ENCODE results near the gene VAV1.

Gene VAV1, protein sequence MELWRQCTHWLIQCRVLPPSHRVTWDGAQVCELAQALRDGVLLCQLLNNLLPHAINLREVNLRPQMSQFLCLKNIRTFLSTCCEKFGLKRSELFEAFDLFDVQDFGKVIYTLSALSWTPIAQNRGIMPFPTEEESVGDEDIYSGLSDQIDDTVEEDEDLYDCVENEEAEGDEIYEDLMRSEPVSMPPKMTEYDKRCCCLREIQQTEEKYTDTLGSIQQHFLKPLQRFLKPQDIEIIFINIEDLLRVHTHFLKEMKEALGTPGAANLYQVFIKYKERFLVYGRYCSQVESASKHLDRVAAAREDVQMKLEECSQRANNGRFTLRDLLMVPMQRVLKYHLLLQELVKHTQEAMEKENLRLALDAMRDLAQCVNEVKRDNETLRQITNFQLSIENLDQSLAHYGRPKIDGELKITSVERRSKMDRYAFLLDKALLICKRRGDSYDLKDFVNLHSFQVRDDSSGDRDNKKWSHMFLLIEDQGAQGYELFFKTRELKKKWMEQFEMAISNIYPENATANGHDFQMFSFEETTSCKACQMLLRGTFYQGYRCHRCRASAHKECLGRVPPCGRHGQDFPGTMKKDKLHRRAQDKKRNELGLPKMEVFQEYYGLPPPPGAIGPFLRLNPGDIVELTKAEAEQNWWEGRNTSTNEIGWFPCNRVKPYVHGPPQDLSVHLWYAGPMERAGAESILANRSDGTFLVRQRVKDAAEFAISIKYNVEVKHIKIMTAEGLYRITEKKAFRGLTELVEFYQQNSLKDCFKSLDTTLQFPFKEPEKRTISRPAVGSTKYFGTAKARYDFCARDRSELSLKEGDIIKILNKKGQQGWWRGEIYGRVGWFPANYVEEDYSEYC

DNA sequence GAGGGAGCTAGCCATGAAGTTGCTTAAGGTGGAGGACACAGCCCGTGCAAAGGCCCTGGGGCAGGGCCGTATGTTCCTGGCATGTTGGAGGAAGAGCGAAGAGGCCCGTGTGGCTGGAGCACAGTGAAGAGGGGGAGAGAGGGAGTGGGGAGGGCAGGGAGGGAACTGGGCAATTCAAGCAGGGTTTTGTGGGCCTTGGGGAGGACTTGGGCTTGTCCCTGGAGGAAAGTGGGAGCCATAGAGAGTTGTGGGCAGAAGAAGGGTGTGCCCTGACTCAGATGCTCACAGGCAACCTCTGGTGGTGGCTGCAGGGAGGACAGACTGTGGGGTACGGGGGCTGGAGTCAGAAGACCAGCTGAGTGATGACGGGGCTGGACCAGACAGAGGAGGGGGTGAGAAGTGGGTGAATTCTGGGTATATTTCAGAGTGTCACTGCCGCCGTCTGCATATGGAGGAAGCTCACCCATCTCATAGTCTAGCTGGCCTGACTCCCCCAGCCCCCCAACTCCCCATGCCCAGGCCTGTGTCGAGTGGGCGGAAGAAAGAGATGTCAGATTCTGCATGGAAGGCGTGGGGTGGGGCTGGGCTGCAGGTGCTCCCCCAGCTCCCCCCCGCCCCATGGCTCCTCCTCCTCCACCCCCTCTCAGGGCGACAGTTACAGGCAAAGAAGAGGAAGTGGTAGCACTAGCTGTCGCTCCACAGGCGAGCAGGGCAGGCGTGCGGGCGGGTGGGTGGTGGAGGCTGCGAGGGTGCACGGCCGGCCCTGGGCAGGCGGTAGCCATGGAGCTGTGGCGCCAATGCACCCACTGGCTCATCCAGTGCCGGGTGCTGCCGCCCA is at the start of gene VAV1:
TSS of gene VAV1 (plus strand) at position 681 of the 838 bp plus-strand sequence. CDS start at position 781, 100 bp downstream.
- no peak for DNase-seq (ENCODE audit: low spot score)

DNA sequence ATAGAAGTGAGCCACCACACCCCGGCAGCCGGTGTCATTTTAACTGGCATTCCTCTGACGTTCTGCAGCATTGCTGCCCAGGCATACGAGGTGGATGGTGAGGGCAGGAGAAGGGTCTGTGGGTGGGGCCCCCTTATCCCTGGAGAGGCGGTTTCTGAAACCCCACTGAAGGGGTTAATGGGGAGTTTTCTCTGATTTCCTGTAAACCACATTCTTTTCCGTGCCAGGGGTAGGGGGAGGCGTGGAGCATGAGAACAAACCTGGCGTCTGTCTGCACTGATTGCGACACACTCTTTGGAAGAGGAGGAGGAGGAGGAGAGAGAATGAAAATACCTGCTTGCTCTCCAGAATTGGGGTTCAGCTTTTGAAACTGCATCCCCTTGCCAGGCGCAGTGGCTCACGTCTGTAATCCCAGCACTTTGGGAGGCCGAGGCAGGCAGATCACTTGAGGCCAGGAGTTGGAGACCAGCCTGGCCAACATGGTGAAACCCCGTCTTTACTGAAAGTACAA is 49.3 kb upstream of the VAV1 start:
- no peak for DNase-seq (ENCODE audit: low spot score)

- DNase-seq (ENCODE audit: low spot score), result no peak
Measured at GRCh38 chr19:6723738-6724137, 48.8 kb upstream of the VAV1 start.

- no peak for DNase-seq (ENCODE audit: low spot score)
Measured at GRCh38 chr19:6724631-6725492, 47.6 kb upstream of the VAV1 start.

DNA sequence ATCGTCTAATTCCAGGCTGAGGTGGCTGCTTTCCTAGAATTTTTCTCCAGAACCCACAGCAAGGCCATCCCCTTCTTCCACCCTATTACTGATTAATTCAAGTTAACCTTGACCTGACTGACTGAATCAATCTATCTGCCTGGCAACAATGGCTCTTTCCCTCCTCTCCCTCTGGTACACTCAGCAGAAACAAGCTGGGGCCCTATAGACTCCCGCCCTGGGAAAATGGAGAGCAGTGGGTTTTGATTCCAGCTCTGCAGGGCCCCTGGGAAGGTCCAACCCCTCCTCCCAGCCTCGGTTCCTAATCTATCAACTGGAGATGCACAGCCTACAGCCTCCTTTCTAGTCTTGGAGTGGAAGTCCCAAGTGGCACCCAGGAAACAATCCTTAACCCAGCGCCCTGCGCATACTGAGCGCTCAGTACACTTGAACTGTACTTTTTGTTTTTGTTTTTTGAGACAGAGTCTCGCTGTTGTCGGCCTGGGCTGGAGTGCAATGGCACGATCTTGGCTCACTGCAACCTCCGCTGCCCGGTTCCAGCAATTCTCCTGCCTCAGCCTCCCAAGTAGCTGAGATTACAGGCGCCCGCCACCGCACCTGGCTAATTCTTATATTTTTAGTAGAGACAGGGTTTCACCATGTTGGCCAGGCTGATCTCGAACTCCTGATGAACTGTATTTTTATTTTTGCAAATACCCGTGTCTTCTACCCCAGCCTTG is 46.8 kb upstream of the VAV1 start:
- DNase-seq (ENCODE audit: low spot score), result no peak

DNA sequence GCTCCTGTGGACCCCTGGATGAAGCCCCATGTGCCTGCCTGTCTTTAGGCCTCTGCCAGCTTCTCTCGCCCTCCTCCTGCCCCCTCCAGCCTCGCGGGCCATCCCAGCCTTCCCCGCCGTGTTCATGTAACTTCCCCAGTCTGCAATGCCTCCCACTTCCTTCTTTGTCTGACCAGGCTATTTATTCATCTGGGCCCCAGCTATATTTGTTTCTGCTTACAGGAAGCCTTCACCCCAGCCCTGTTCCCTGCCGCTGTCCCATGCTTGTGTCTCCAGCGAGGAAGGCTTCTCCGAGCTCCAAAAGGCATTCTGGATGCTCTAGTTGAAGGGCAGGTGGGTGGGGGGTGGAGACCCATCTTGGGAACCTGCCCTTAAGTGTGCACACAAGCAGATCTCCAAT is 44.2 kb upstream of the VAV1 start:
- no peak for DNase-seq (ENCODE audit: low spot score)

- DNase-seq (ENCODE audit: low spot score), result no peak
Measured at GRCh38 chr19:6729573-6730152, 42.8 kb upstream of the VAV1 start.

DNA sequence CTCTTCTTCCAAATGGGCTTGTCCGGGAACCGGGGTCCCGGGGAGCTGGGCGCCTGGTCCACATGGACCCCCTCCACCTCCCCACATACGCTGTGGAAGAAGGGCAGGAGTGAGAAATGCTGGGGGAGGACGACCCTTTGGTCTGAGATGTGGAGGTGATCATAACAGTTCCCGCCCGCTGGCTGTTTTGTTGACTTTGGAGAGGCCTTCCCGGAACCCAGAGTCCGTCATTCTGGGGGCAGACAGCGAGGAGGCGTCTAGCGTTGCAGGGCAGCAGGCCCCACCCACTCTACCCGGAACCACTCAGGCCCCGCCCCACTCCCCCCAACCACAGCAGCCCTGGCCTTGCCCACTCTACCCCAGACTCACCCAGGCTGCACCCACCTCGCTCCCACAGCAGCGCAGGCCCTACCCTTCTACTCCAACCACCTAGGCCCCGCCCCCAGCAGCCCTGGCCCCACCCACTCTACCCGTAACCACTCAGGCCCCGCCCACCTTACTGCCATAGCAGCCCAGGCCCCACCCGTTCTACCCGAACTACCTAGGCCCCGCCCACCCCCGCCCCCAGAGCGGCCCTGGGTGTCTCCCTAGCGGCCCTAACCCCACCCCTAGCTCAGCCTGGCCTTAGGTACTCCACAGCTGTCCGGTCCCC is 42.2 kb upstream of the VAV1 start:
- no peak for DNase-seq (ENCODE audit: low spot score)

DNA sequence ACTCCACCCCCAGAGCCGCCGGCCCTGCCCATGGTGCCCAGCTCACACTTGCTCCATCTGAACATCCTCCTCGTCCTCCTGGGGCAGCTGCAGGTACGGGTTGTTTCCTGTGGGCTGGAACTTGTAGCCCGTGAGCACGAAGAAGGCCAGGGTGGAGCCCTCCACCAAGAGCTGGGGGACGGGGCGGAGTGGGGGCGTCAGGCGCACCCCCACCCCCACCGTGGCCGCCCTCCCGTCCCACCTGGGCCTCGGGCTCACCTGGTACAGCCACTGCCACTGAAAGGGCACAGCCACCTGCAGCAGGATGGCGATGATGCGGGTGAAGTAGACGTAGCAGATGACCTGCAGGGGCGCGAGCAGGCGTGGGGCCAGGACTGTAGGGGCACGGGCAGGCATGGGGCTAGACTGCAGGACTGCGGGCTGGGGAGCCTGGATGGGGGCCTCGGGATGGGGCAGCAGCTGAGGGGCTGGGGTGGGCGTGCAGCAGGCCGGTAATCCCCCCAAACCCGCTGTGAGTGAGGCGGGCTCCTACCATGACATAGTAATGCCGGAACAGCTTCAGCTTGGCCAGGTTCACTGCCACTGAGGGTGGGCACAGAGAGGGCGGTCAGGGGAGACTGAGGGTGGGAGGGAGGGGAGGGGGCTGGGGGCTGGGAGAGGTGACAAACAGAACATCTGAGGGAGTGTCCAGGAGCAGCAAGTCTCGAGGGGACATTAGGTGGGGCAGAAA is 41.4 kb upstream of the VAV1 start:
- DNase-seq (ENCODE audit: low spot score), result no peak

GRCh38 chr19:6731822-6732221 is 40.7 kb upstream of the VAV1 start:
- no peak for DNase-seq (ENCODE audit: low spot score)

DNA sequence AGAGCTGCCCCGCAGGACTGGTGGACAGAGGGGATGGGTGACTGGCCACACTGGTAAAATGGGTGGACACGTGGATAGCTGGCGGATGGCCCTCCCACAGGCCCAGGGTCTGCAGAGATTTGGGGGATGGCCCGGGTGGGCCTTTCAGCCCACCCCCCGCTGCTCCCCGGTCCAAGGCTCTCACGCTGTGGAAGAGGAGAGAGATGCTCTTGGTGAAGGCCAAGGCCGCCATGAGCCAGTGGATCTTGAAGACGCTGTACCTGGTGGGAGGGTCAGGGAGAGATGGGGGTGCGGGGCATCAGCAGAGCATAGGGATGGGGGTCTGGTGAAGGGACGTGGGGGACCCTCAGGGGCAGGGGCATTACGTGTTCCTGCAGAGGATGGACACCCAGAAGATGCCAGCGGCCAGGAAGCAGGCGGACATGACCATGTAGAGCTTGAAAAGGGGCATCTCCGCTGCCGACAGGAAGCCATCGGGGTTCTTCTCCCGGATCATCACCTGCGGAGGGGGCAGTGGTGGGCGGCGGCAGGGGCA is 39.6 kb upstream of the VAV1 start:
- DNase-seq (ENCODE audit: low spot score), result no peak

GRCh38 chr19:6733338-6734095 is 39.0 kb upstream of the VAV1 start:
- no peak for DNase-seq (ENCODE audit: low spot score)

DNA sequence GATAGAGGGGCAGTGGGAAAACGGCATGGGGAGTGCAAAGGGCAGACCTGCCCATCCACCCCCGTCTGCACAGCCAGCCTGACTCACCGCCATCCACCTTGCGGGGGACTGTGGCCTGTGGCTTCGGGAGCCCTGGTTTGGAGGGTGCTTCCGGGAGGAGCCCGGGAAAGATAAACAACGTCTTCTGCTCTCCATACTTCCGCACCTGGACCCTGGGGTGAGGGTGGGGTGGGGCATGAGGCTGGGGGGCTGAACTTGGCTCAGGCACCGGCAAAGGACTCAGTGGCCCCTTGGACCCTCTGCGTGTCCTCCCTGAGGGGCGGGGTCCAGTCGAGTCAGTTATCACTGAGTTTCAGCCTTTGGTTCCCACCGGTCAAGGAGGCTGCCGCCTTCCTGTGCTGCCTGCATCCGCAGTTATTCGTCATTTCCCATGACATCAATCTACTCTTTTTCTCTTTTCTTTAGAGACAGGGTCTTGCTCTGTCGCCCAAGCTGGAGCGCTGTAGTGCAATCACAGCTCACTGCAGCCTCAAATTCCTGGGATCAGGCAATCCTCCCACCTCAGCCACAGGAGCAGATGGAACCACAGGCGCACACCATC is 38.3 kb upstream of the VAV1 start:
- DNase-seq (ENCODE audit: low spot score), result no peak

GRCh38 chr19:6735181-6735911 is 37.2 kb upstream of the VAV1 start:
- DNase-seq (ENCODE audit: low spot score), result no peak

GRCh38 chr19:6736169-6736916 is 36.2 kb upstream of the VAV1 start:
- DNase-seq (ENCODE audit: low spot score), result peak; percentile 92

- DNase-seq (ENCODE audit: low spot score), result no peak
Measured at GRCh38 chr19:6736917-6737283, 35.6 kb upstream of the VAV1 start.

Measured in hepatic stellate cell (primary cell).